ENCODE measurements around the gene MTRF1L.
A peak's percentile ranks its signal among the peaks of the same experiment; 100 is the strongest.

Gene MTRF1L, protein sequence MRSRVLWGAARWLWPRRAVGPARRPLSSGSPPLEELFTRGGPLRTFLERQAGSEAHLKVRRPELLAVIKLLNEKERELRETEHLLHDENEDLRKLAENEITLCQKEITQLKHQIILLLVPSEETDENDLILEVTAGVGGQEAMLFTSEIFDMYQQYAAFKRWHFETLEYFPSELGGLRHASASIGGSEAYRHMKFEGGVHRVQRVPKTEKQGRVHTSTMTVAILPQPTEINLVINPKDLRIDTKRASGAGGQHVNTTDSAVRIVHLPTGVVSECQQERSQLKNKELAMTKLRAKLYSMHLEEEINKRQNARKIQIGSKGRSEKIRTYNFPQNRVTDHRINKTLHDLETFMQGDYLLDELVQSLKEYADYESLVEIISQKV

GRCh38 chr6:153002613-153003365 lies at the start of gene MTRF1L:
Gene MTRF1L (minus strand): TSS chr6:153002709. CDS start chr6:153002685, 24 bp downstream.
- peak; percentile 94 for DNase-seq (ENCODE audit: low spot score)

DNA sequence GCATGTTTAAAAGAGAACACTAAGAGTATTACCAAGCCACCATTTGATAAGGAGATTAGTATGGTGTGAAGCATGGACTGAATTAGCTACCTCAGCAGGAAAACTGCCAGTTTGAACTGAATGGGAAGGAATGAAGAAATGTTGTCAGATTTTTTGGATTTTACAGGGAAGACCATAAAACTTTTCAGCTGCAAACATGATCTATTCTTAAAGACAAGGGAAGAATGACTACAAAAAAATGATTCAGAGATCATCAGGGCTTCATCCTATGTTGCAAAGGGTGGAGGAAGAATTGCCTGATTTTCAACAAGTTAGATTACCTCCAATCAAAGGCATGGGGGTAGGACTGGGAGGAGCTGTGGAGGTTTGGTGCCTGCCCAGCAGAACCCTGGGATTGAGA lies 49.3 kb upstream of the MTRF1L start:
- DNase-seq (ENCODE audit: low spot score), result no peak

DNA sequence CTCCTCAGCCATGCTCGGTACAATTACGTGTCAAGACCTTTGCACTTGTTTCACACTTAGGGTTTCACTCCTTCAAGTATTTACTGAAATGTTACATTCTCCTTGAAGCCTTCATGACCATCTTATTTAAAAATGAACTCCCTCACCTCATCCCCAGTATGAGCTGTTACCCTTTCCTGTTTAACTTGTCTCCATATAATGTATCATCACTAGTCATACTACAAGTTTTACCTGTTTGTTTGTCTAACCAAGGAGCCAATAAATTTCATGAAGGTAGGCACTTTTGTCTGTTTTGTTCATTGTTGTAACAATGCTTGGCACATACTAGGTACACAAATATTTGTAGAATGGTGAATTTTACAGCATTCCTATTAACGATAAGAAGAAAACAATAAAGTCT lies 46.1 kb upstream of the MTRF1L start:
- DNase-seq (ENCODE audit: low spot score), result no peak

- DNase-seq (ENCODE audit: low spot score), result no peak
Observed at GRCh38 chr6:153047386-153047785, 44.9 kb upstream of the MTRF1L start.

DNA sequence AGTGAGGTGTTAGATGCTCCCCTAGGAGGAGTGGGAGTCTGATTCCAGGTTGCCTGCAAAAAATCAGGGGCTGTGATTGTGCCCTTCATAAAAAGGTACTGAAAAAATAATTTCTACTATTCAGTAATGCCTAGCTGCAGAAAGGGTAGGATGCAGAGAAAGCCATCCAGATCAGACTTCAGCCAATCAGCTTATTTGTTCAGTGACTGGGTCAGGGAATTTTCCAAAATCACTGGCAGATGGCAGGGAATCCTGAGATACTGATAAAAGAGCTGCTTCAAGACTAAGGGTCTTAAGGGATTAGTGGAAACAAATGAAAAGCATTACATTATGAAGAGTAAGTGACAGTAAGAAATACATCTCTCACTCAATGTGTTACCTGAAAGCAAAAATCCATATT lies 42.8 kb upstream of the MTRF1L start:
- DNase-seq (ENCODE audit: low spot score), result no peak

- DNase-seq (ENCODE audit: low spot score), result no peak
Observed at GRCh38 chr6:153044295-153044694, 41.8 kb upstream of the MTRF1L start.

DNA sequence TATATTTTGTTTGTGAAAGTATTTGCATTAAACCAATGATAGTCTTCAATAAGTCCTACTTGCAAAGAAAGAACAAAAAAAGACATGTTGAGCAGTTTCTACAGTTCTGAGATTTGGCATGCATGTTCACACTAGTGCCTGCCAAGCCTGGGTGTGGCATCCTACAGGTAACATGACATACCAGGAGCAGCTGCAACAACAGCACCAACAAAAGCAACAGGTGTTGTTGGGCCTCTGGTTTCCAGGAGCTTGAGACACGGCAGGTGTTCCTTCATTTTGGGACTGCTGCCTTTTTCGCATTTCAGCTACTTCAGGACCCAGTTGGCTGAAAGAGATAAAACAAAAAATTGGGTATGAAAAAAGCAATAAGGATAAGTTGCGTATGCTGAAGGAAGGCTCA lies 41.2 kb upstream of the MTRF1L start:
- DNase-seq (ENCODE audit: low spot score), result no peak

GRCh38 chr6:153038378-153039057 lies 36.0 kb upstream of the MTRF1L start:
- DNase-seq (ENCODE audit: low spot score), result no peak

DNA sequence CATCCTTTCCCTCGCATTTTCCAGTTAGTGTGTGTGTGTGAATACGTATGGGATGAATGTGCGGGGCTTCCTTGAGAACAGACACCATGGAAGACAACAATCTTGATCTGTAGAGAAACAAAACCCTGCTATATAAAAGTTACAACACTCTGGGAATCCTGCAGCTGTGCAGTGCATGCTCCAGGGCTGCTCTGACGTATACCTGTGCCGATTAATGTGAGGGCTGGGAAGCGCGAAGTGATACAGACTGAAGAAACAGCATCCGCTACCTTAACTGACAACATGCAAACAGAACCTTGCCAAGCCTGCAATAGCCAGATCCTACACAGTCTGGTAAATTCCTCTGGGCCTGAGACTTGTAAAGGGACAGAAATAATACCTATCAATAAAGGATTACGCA lies 31.6 kb upstream of the MTRF1L start:
- DNase-seq (ENCODE audit: low spot score), result no peak

GRCh38 chr6:153032255-153032882 lies 29.9 kb upstream of the MTRF1L start:
- DNase-seq (ENCODE audit: low spot score), result peak; percentile 39

DNA sequence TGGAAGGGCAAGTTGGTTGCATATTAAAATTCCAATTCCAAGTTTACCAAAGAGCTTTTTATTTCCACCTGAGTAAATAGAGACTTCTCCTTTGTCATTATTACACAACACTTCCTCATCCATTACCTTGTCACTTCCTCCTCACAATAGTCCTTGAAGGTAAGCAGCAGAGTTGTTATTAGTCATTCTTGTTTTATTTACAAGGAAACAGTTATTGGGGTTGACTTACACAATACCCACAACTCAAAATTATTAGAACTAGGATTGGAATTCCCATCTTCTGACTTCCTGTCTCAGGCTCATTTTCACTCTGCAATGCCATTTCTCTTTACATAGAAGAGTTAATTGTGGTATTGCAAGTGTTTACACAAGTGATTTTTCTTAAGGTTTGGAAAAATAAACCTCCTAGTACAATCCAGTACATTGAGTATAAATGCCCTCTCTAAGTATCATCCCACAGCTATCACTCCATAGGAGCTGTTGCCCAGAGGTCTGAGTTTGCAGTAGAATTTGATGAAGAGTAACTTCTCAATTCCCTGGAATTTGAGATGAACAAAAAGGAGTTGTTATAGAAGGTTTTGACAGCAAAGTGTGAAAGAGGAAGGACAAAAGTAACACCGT lies 28.9 kb upstream of the MTRF1L start:
- DNase-seq (ENCODE audit: low spot score), result no peak

GRCh38 chr6:153028963-153029362 lies 26.5 kb upstream of the MTRF1L start:
- DNase-seq (ENCODE audit: low spot score), result no peak

GRCh38 chr6:153028286-153028685 lies 25.8 kb upstream of the MTRF1L start:
- DNase-seq (ENCODE audit: low spot score), result no peak

GRCh38 chr6:153027480-153027879 lies 25.0 kb upstream of the MTRF1L start:
- DNase-seq (ENCODE audit: low spot score), result no peak

DNA sequence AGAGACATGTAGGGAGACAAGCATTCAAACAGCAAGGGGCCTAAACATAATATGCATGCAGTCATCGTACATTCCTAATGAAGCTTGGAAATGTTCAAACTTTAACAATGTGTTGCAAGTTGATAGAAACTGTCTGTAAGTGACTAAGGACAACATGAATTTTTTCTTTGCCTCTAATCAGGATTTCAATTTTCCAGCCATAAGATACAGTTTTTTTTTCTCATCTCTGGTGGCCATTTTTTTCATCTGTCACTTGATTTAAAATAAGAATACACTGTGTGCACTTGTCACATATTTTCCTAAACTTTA lies 22.2 kb upstream of the MTRF1L start:
- DNase-seq (ENCODE audit: low spot score), result no peak

- peak; percentile 65 for DNase-seq (ENCODE audit: low spot score)
Observed at GRCh38 chr6:153023977-153024708, 21.6 kb upstream of the MTRF1L start.

DNA sequence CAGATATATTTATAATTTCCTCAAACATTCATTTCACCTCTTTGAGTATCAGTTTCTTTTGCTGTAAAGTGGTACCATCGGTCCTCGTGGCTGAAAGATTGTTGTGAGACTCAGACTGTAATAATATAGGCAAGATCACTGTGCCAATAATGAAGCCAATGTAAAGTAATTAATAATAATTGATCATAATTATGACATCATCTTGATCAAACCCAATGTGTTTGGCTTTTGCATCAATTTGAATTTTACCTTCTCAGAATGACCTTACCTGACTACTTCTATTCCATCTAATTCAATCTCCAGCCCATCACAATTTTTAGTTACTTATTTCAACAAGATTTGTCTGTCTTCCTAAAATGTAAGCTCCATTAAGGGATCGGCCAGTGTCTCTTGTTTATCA lies 15.8 kb upstream of the MTRF1L start:
- no peak for DNase-seq (ENCODE audit: low spot score)

DNA sequence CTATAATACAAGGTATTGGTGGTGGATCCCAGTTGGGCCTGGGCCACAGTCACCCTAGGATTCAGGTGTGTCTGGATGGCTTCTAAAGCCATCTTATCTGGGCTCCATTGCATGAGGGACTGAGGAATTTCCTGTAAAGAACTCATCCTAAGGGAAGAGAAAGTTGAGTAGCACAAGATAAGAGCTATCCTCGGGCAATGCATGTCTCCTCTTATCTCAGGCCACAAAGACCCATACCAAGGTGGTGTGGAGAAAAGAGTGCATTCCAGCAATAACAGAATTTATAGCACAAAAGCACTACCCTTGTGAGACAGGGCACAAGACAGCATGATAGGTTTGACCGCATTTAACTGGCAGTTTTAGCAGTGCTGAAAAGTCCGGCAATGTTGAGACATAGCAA lies 14.3 kb upstream of the MTRF1L start:
- no peak for DNase-seq (ENCODE audit: low spot score)

- DNase-seq (ENCODE audit: low spot score), result no peak
Observed at GRCh38 chr6:153015094-153015640, 12.7 kb upstream of the MTRF1L start.

GRCh38 chr6:153013438-153013837 lies 10.9 kb upstream of the MTRF1L start:
- no peak for DNase-seq (ENCODE audit: low spot score)

DNA sequence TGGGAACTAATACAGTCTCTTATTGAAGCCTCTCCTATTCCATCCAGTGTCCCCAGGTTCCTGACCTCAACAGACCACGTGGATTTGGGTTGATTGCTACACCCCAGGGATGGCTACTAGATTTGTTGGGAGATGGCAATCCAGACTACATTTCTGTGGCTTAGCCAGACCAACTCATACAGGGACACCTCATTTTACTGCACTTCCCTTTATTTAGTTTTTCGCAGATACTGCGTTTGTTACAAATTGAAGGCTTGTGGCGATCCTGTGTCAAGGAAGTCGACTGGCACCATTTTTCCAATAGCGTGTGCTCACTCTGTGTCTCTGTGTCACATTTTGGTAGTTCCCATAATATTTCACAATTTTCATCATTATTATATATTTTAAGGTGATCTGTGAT lies 10.3 kb upstream of the MTRF1L start:
- no peak for DNase-seq (ENCODE audit: low spot score)

Data from LoVo (cell line).